Upper lobe of right lung (tissue), 1 donor: ENCODE data around the gene DLL4. TPM values are rescaled to one million over a fixed set of nuclear protein-coding genes. Genes with fewer than 3 reads are reported as not detected.
A peak's percentile ranks its signal among the peaks of the same experiment; 100 is the strongest.

Experiments
- ATAC-seq: fragments of 200-7000 bp; cut with Tn5 transposase; one replicate; pipeline ENCODE4 v1.9.1; 2020; ENCODE audit warnings: mild to moderate bottlenecking, moderate library complexity
- DNase-seq: peaks from one replicate; pipeline ENCODE4 v3.0.0-alpha.2; 2020
- H3K27ac ChIP-seq: fragments of 200-600 bp; one replicate; pipeline ENCODE4 v1.8.0; 2022
- H3K27me3 ChIP-seq: fragments of 200-600 bp; one replicate; pipeline ENCODE4 v1.8.0; 2022; ENCODE audit warnings: mild to moderate bottlenecking
- H3K36me3 ChIP-seq: fragments of 200-600 bp; one replicate; pipeline ENCODE4 v1.8.0; 2022
- H3K4me1 ChIP-seq: fragments of 200-600 bp; one replicate; pipeline ENCODE4 v1.8.0; 2022
- H3K4me3 ChIP-seq: fragments of 200-600 bp; one replicate; pipeline ENCODE4 v1.8.0; 2022; ENCODE audit warnings: mild to moderate bottlenecking
- H3K9me3 ChIP-seq: fragments of 200-600 bp; one replicate; pipeline ENCODE4 v1.8.0; 2022
- CTCF ChIP-seq: fragments of 200-600 bp; IDR thresholded peaks from one replicate; pipeline ENCODE4 v1.8.0; 2022; ENCODE audit warnings: antibody characterized with exemption
- intact Hi-C: fragments of 100-400 bp; cut with DNase I; formaldehyde crosslinking; loops from one replicate; pipeline ENCODE4 v1.11.0; 2022
- total RNA-seq: library from RNA; stranded (reverse); fragmentation: NEBNext Ultra II Directional; extraction: Animal tissue kit (Norgen Biotek cat#: 25700); gene quantifications from one replicate; pipeline ENCODE4 v1.2.1, GENCODE V29; 2021
- donor health status: DM: no; HTN: yes; CAD: no; lungs with severe emphysema.

The DLL4 gene
- total RNA-seq, 1 donor from 2014 or later, result 22.0 TPM

- Histone ChIP-seq H3K27ac (peak overlapping the region; percentile 49), H3K27me3 (no peaks in the 10 kb centered on the region), H3K36me3 (no peaks in the 10 kb centered on the region), H3K4me1 (peaks cover 15% of the 10 kb centered on the region), H3K9me3 (no peaks in the 10 kb centered on the region), H3K4me3 (no peak overlapping the region)
- no peak for DNase-seq
- peak; percentile 78 for ATAC-seq
- intact Hi-C loops, result no loop called here
- TF ChIP-seq CTCF, result no peak
Measured at GRCh38 chr15:40918146-40918798, 10.9 kb upstream of the DLL4 start.

GRCh38 chr15:40918799-40919392 lies 10.2 kb upstream of the DLL4 start:
- no peak for TF ChIP-seq CTCF
- intact Hi-C loops, result no loop called here
- no peaks in the 10 kb centered on the region for H3K9me3 ChIP-seq
- H3K4me3 ChIP-seq, result no peak overlapping the region
- no peaks in the 10 kb centered on the region for H3K36me3 ChIP-seq
- H3K4me1 ChIP-seq, result peaks cover 15% of the 10 kb centered on the region
- peak overlapping the region; percentile 49 for H3K27ac ChIP-seq
- no peaks in the 10 kb centered on the region for H3K27me3 ChIP-seq
- peak; percentile 40 for ATAC-seq
- no peak for DNase-seq

GRCh38 chr15:40921949-40922607 lies 7.1 kb upstream of the DLL4 start:
- DNase-seq, result no peak
- Histone ChIP-seq H3K4me3 (no peak overlapping the region), H3K36me3 (no peaks in the 10 kb centered on the region), H3K27me3 (peaks cover 19% of the 10 kb centered on the region), H3K27ac (no peak overlapping the region), H3K4me1 (peaks cover 24% of the 10 kb centered on the region), H3K9me3 (no peaks in the 10 kb centered on the region)
- intact Hi-C loops, result no loop called here
- no peak for ATAC-seq
- TF ChIP-seq CTCF, result no peak

- H3K4me3 ChIP-seq, result no peak overlapping the region
- H3K9me3 ChIP-seq, result no peaks in the 10 kb centered on the region
- DNase-seq, result no peak
- peaks cover 24% of the 10 kb centered on the region for H3K27me3 ChIP-seq
- H3K4me1 ChIP-seq, result peaks cover 27% of the 10 kb centered on the region
- intact Hi-C loops, result no loop called here
- no peak overlapping the region for H3K27ac ChIP-seq
- TF ChIP-seq CTCF, result no peak
- no peaks in the 10 kb centered on the region for H3K36me3 ChIP-seq
- ATAC-seq, result no peak
Measured at GRCh38 chr15:40922608-40923005, 6.5 kb upstream of the DLL4 start.

- no peaks in the 10 kb centered on the region for H3K9me3 ChIP-seq
- H3K36me3 ChIP-seq, result no peaks in the 10 kb centered on the region
- TF ChIP-seq CTCF, result no peak
- H3K27ac ChIP-seq, result no peak overlapping the region
- H3K4me3 ChIP-seq, result no peak overlapping the region
- intact Hi-C loops, result no loop called here
- ATAC-seq (no peak), DNase-seq (no peak)
- H3K4me1 ChIP-seq, result peaks cover 27% of the 10 kb centered on the region
- H3K27me3 ChIP-seq, result peaks cover 33% of the 10 kb centered on the region
Measured at GRCh38 chr15:40923551-40923950, 5.6 kb upstream of the DLL4 start.
